ENCODE data around the gene MAGI2. TPM values are rescaled to one million over a fixed set of nuclear protein-coding genes. Genes with fewer than 3 reads are reported as not detected.

MAGI2 gene
- total and polyA plus RNA-seq, 2 experiments from 2014 or later, result 3.5 to 4.1 TPM

GRCh38 chr7:78417180-78417853 is 1036.2 kb downstream of the MAGI2 start:
- Histone ChIP-seq H3K4me3 (no peak overlapping the region), H2AFZ (no peak overlapping the region)
- 72 to 78% methylated on average over 4 of the region's 4 CpGs for WGBS, 2 experiments (ENCODE audit: low coverage in 1 of 2, low lambda C conversion rate in 2 of 2, missing lambda C conversion rate in 2 of 2)

DNA sequence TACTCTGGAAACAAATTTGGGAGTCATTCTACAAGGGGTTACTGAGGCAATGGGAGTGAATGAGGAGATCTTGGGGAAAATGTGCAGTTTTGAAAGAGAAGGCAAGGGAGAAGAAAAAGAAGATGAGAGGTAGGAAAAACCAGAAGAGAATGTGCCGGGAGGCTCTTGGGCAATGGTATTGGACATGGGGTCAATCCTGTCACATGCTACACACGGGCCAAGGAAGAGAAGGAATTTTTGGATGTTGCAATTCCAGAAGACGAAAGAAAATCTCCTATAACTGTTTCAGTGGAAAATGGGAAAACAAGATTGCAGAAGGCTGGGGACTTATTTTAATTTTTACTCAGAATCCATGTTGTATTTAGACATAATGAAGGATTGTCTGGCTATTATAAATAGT is 1039.9 kb downstream of the MAGI2 start:
- in situ Hi-C loops (cut with MboI), result no loop called here
- H3K4me1 ChIP-seq (ENCODE audit: insufficient read depth), result no peaks in the 10 kb centered on the region
- no peaks in the 10 kb centered on the region for H3K36me3 ChIP-seq (ENCODE audit: low read depth)
- no peaks in the 10 kb centered on the region for H3K9me3 ChIP-seq (ENCODE audit: low read depth)
- H2AFZ ChIP-seq, result no peak overlapping the region
- no peak for TF ChIP-seq EZH2 (IDR thresholded peaks at IDR 0.05; ENCODE audit: insufficient read depth, poor library complexity, severe bottlenecking)
- TF ChIP-seq EZH2phosphoT487 (IDR thresholded peaks at IDR 0.05; ENCODE audit: insufficient read depth, low read depth), result no peak
- no peaks in the 10 kb centered on the region for H3K79me2 ChIP-seq (ENCODE audit: insufficient read depth)
- no peaks in the 10 kb centered on the region for H4K20me1 ChIP-seq (ENCODE audit: insufficient read depth)
- H3F3A ChIP-seq (ENCODE audit: insufficient read depth), result no peaks in the 10 kb centered on the region
- 61 to 70% methylated on average over 3 of the region's 3 CpGs for WGBS, 2 experiments (ENCODE audit: low coverage in 1 of 2, low lambda C conversion rate in 2 of 2, missing lambda C conversion rate in 2 of 2)
- H3K9me2 ChIP-seq (ENCODE audit: insufficient read depth), result no peaks in the 10 kb centered on the region
- H3K4me3 ChIP-seq, result no peak overlapping the region
- H3K9ac ChIP-seq, result no peak overlapping the region
- H3K4me2 ChIP-seq (ENCODE audit: unreplicated experiment), result no peak overlapping the region
- H3K27ac ChIP-seq, result no peak overlapping the region
- no peaks in the 10 kb centered on the region for H3K27me3 ChIP-seq (replicated peaks; ENCODE audit: insufficient read depth)
- no peak for DNase-seq

More at GRCh38 chr7:78417180-78417853, 1036.2 kb downstream of the MAGI2 start:
- TF ChIP-seq EZH2 (IDR thresholded peaks at IDR 0.05; ENCODE audit: insufficient read depth, poor library complexity, severe bottlenecking) (no peak), EZH2phosphoT487 (IDR thresholded peaks at IDR 0.05; ENCODE audit: insufficient read depth, low read depth) (no peak)
- no peak overlapping the region for H3K27ac ChIP-seq
- no peaks in the 10 kb centered on the region for H4K20me1 ChIP-seq (ENCODE audit: insufficient read depth)
- in situ Hi-C loops (cut with MboI), result no loop called here
- no peaks in the 10 kb centered on the region for H3K27me3 ChIP-seq (replicated peaks; ENCODE audit: insufficient read depth)
- H3K36me3 ChIP-seq (ENCODE audit: low read depth), result no peaks in the 10 kb centered on the region
- no peaks in the 10 kb centered on the region for H3K9me2 ChIP-seq (ENCODE audit: insufficient read depth)
- H3K4me2 ChIP-seq (ENCODE audit: unreplicated experiment), result no peak overlapping the region
- H3K9me3 ChIP-seq (ENCODE audit: low read depth), result no peaks in the 10 kb centered on the region
- H3K79me2 ChIP-seq (ENCODE audit: insufficient read depth), result no peaks in the 10 kb centered on the region
- DNase-seq, result no peak
- no peaks in the 10 kb centered on the region for H3K4me1 ChIP-seq (ENCODE audit: insufficient read depth)
- H3K9ac ChIP-seq, result no peak overlapping the region
- H3F3A ChIP-seq (ENCODE audit: insufficient read depth), result no peaks in the 10 kb centered on the region

DNA sequence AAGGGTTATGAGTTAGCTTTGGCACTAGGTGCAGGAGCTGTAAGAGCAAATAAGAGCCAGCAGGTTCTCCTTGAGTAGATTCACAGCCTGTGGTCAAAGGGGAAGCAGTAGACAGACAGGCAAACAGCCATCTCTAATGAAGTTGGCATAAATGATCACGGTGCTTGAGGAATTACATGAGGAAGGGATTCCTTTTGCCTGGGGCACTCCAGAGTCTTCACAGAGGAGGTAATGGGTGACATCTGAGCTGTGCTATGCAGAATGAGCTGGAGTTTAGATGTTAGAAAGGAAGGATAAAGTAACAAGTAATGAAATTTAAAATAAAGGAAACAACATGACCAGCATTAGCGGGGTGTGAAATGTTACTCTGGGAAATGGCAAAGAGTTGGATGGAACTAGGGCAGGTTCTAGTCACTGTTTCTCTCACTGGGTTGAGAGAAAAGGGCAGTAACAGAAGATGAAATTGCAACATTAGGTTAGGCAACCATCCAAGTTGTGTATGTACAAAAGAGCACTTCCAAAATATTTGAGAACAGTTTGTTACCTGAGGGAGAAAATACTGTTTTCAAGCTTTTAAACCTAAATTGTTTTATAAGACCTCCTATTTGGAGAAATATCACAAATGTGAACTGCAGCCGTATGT is 1041.1 kb downstream of the MAGI2 start:
- Histone ChIP-seq H3K9ac (no peak overlapping the region), H3K36me3 (ENCODE audit: low read depth) (no peaks in the 10 kb centered on the region), H3K9me3 (ENCODE audit: low read depth) (no peaks in the 10 kb centered on the region), H3K27me3 (replicated peaks; ENCODE audit: insufficient read depth) (no peaks in the 10 kb centered on the region), H2AFZ (no peak overlapping the region), H3K4me3 (no peak overlapping the region), H3K4me2 (ENCODE audit: unreplicated experiment) (no peak overlapping the region), H3F3A (ENCODE audit: insufficient read depth) (no peaks in the 10 kb centered on the region), H3K79me2 (ENCODE audit: insufficient read depth) (no peaks in the 10 kb centered on the region), H3K27ac (no peak overlapping the region), H3K4me1 (ENCODE audit: insufficient read depth) (no peaks in the 10 kb centered on the region), H4K20me1 (ENCODE audit: insufficient read depth) (no peaks in the 10 kb centered on the region), H3K9me2 (ENCODE audit: insufficient read depth) (no peaks in the 10 kb centered on the region)
- WGBS, 2 experiments (ENCODE audit: low coverage in 1 of 2, low lambda C conversion rate in 2 of 2, missing lambda C conversion rate in 2 of 2), result 84 to 86% methylated on average over 3 of the region's 3 CpGs
- in situ Hi-C loops (cut with MboI), result no loop called here
- TF ChIP-seq EZH2phosphoT487 (IDR thresholded peaks at IDR 0.05; ENCODE audit: insufficient read depth, low read depth) (no peak), EZH2 (IDR thresholded peaks at IDR 0.05; ENCODE audit: insufficient read depth, poor library complexity, severe bottlenecking) (no peak)
- DNase-seq, result peak; percentile 18

- H3K4me1 ChIP-seq (ENCODE audit: insufficient read depth), result no peaks in the 10 kb centered on the region
- TF ChIP-seq EZH2 (IDR thresholded peaks at IDR 0.05; ENCODE audit: insufficient read depth, poor library complexity, severe bottlenecking), result no peak
- no peak for TF ChIP-seq EZH2phosphoT487 (IDR thresholded peaks at IDR 0.05; ENCODE audit: insufficient read depth, low read depth)
- no peaks in the 10 kb centered on the region for H3K79me2 ChIP-seq (ENCODE audit: insufficient read depth)
- H3K36me3 ChIP-seq (ENCODE audit: low read depth), result no peaks in the 10 kb centered on the region
- DNase-seq, result no peak
- no peaks in the 10 kb centered on the region for H3K9me2 ChIP-seq (ENCODE audit: insufficient read depth)
- H3K27me3 ChIP-seq (replicated peaks; ENCODE audit: insufficient read depth), result no peaks in the 10 kb centered on the region
- no peak overlapping the region for H3K27ac ChIP-seq
- H4K20me1 ChIP-seq (ENCODE audit: insufficient read depth), result no peaks in the 10 kb centered on the region
- H3K9ac ChIP-seq, result no peak overlapping the region
- H3K9me3 ChIP-seq (ENCODE audit: low read depth), result no peaks in the 10 kb centered on the region
- H3K4me2 ChIP-seq (ENCODE audit: unreplicated experiment), result no peak overlapping the region
- 73 to 83% methylated on average over 3 of the region's 3 CpGs for whole genome bisulfite sequencing, 2 experiments (ENCODE audit: low coverage in 1 of 2, low lambda C conversion rate in 2 of 2, missing lambda C conversion rate in 2 of 2)
- no peaks in the 10 kb centered on the region for H3F3A ChIP-seq (ENCODE audit: insufficient read depth)
- no peak overlapping the region for H3K4me3 ChIP-seq
- in situ Hi-C loops (cut with MboI), result no loop called here
- H2AFZ ChIP-seq, result no peak overlapping the region
These were observed 1046.4 kb downstream of the MAGI2 start for GRCh38 chr7:78407031-78407430.
